Neural progenitor cell (in vitro differentiated cells): ENCODE measurements around the gene LRRC8E.

ENCODE experiments used
- CTCF ChIP-seq: fragments of 200-600 bp; sonication (generic); IDR thresholded peaks from 2 replicates; pipeline ENCODE4 v1.5.1; 2017; ENCODE audit warnings: antibody characterized with exemption, mild to moderate bottlenecking
- EZH2 ChIP-seq: fragments of 200-600 bp; sonication (generic); IDR thresholded peaks from 2 replicates; pipeline ENCODE4 v1.6.1; 2017; ENCODE audit warnings: antibody characterized with exemption, mild to moderate bottlenecking, moderate library complexity

- TF ChIP-seq CTCF: no peak
- no peak for TF ChIP-seq EZH2
Measured at GRCh38 chr19:7850945-7851622, 37.2 kb upstream of the LRRC8E start.
